H1 (cell line): ENCODE data around the gene IFT172. TPM values are rescaled to one million over a fixed set of nuclear protein-coding genes. Genes with fewer than 3 reads are reported as not detected.
"Not testable (repeated sequence)": the region's sequence is repeated elsewhere in the genome, so short reads cannot be mapped to it uniquely, and the experiment has no call there.

Experiments used
- CTCF ChIA-PET: fragments of 300-600 bp; sonication (Branson Sonifier 250); formaldehyde crosslinking; loops from one replicate; lab custom pipeline; 2021; ENCODE audit not compliant: partially characterized antibody; lab: Charles Lee
- POLR2A ChIA-PET: fragments of 300-600 bp; sonication (Branson Sonifier 250); formaldehyde crosslinking; loops from one replicate; lab custom pipeline; 2021; ENCODE audit warnings: inconsistent platforms; ENCODE audit not compliant: partially characterized antibody; lab: Charles Lee
- DNase-seq, 2 experiments: peaks; one replicate each; pipeline versions ENCODE4 v3.0.0 to v3.0.0-alpha.2; 2010 to 2022; ENCODE audit warnings: low spot score in 2 of 2, low read depth in 1 of 2, mixed read lengths in 1 of 2
- FAIRE-seq: peaks from 2 replicates; lab custom pipeline; 2011; peaks lifted over from hg19 to GRCh38; lab: Jason Lieb, UNC
- H2AFZ ChIP-seq: 2 replicates; pipeline ENCODE4 v1.8.1; 2012; ENCODE audit warnings: low read length, inconsistent platforms
- H2AK5ac ChIP-seq: 2 replicates; pipeline ENCODE4 v1.6.1; 2013; ENCODE audit warnings: low read depth, low read length
- H2BK120ac ChIP-seq: replicated peaks from 2 replicates; pipeline ENCODE3; 2013; ENCODE audit warnings: low read depth, low read length, inconsistent platforms
- H2BK12ac ChIP-seq: 2 replicates; pipeline ENCODE4 v1.6.1; 2013; ENCODE audit warnings: low read depth, low read length
- H2BK15ac ChIP-seq: 2 replicates; pipeline ENCODE4 v1.6.1; 2013; ENCODE audit warnings: low read length
- H2BK20ac ChIP-seq: 2 replicates; pipeline ENCODE4 v1.6.1; 2013; ENCODE audit warnings: low read length
- H2BK5ac ChIP-seq: 2 replicates; pipeline ENCODE4 v1.6.1; 2013; ENCODE audit warnings: low read depth, low read length
- H3K14ac ChIP-seq: 2 replicates; pipeline ENCODE4 v1.6.1; 2013; ENCODE audit warnings: inconsistent platforms; ENCODE audit not compliant: insufficient read length
- H3K18ac ChIP-seq: 2 replicates; pipeline ENCODE4 v1.6.1; 2013; ENCODE audit warnings: low read length; ENCODE audit errors: extremely low read depth
- H3K23ac ChIP-seq: 2 replicates; pipeline ENCODE4 v1.6.1; 2013; ENCODE audit warnings: inconsistent platforms; ENCODE audit not compliant: insufficient read length
- H3K23me2 ChIP-seq: 2 replicates; pipeline ENCODE4 v1.6.1; 2013; ENCODE audit warnings: low read depth, low read length
- H3K27ac ChIP-seq: 2 replicates; pipeline ENCODE4 v1.6.1; 2011; ENCODE audit warnings: low read depth, low read length, inconsistent platforms
- H3K27me3 ChIP-seq, 4 experiments: replicated peaks in 1 of 4; 1 replicate in 1 of 4; 2 replicates in 3 of 4; pipeline versions ENCODE4 v1.6.1 to v1.8.1; 2011 to 2013; ENCODE audit warnings: low read length in 3 of 4, mild to moderate bottlenecking in 3 of 4, inconsistent platforms in 2 of 4, mixed read lengths in 2 of 4, moderate library complexity in 1 of 4; ENCODE audit not compliant: control insufficient read depth in 3 of 4, insufficient read depth in 3 of 4; ENCODE audit errors: extremely low read depth in 1 of 4
- H3K36me3 ChIP-seq, 4 experiments: 2 replicates each; pipeline versions ENCODE4 v1.6.1 to v1.8.1; 2011 to 2013; ENCODE audit warnings: mild to moderate bottlenecking in 4 of 4, low read length in 3 of 4, moderate library complexity in 2 of 4, control low read depth in 1 of 4, inconsistent platforms in 1 of 4; ENCODE audit not compliant: insufficient read depth in 4 of 4, control insufficient read depth in 2 of 4
- H3K4ac ChIP-seq: replicated peaks from 2 replicates; pipeline ENCODE3; 2013; ENCODE audit warnings: low read length, low read depth, mixed read lengths, inconsistent platforms; ENCODE audit not compliant: insufficient read length
- H3K4me1 ChIP-seq, 4 experiments: replicated peaks in 1 of 4; 1 replicate in 1 of 4; 2 replicates in 3 of 4; pipeline versions ENCODE4 v1.6.1 to v1.8.1; 2011 to 2013; ENCODE audit warnings: low read length in 3 of 4, inconsistent platforms in 2 of 4, mixed read lengths in 1 of 4; ENCODE audit not compliant: insufficient read depth in 4 of 4, control insufficient read depth in 3 of 4
- H3K4me2 ChIP-seq, 2 experiments: 2 replicates each; pipeline versions ENCODE4 v1.6.1 to v1.8.1; 2011 to 2013; ENCODE audit warnings: low read depth in 2 of 2, low read length in 2 of 2, control low read depth in 1 of 2, inconsistent platforms in 1 of 2, mild to moderate bottlenecking in 1 of 2; ENCODE audit not compliant: insufficient read depth in 1 of 2
- H3K4me3 ChIP-seq, 4 experiments: fragments of 200-600, 300-600 bp in 1 of 4; sonication (generic), shearing (Covaris generic), sonication (Bioruptor Twin) in 1 of 4; 2 replicates each; pipeline versions ENCODE4 v1.5.1 to v1.8.1; 2011 to 2016; ENCODE audit warnings: low read length in 4 of 4, low read depth in 3 of 4, control low read depth in 2 of 4, inconsistent platforms in 2 of 4, mild to moderate bottlenecking in 2 of 4, mixed read lengths in 1 of 4, moderate library complexity in 1 of 4; ENCODE audit not compliant: insufficient read depth in 2 of 4; ENCODE audit errors: extremely low read depth in 1 of 4
- H3K56ac ChIP-seq: replicated peaks from 2 replicates; pipeline ENCODE3; 2013; ENCODE audit warnings: low read depth, mild to moderate bottlenecking, mixed read lengths, low read length, inconsistent platforms; ENCODE audit not compliant: insufficient read length
- H3K79me1 ChIP-seq: 2 replicates; pipeline ENCODE4 v1.6.1; 2013; ENCODE audit warnings: low read depth, low read length, control low read depth
- H3K79me2 ChIP-seq, 2 experiments: 2 replicates each; pipeline versions ENCODE4 v1.6.1 to v1.8.1; 2012 to 2013; ENCODE audit warnings: low read length in 2 of 2, mild to moderate bottlenecking in 2 of 2, inconsistent platforms in 1 of 2; ENCODE audit not compliant: insufficient read depth in 2 of 2, control insufficient read depth in 1 of 2
- H3K9ac ChIP-seq, 4 experiments: replicated peaks in 1 of 4; 1 replicate in 1 of 4; 2 replicates in 3 of 4; pipeline versions ENCODE4 v1.6.1 to v1.8.1; 2011 to 2013; ENCODE audit warnings: low read depth in 3 of 4, low read length in 3 of 4, control low read depth in 2 of 4, mild to moderate bottlenecking in 2 of 4, moderate library complexity in 2 of 4, inconsistent platforms in 1 of 4; ENCODE audit errors: extremely low read depth in 1 of 4
- H3K9me3 ChIP-seq, 2 experiments: 2 replicates each; pipeline versions ENCODE4 v1.6.1 to v1.8.1; 2012 to 2013; ENCODE audit warnings: mild to moderate bottlenecking in 2 of 2, moderate library complexity in 2 of 2, control low read depth in 1 of 2, inconsistent platforms in 1 of 2, low read depth in 1 of 2, low read length in 1 of 2, mixed read lengths in 1 of 2; ENCODE audit not compliant: insufficient read depth in 2 of 2
- H4K20me1 ChIP-seq, 2 experiments: replicated peaks in 1 of 2; 2 replicates each; pipeline versions ENCODE3 to v1.8.1; 2011 to 2013; ENCODE audit warnings: inconsistent platforms in 2 of 2, low read length in 2 of 2, mild to moderate bottlenecking in 1 of 2; ENCODE audit not compliant: insufficient read depth in 2 of 2, control insufficient read depth in 1 of 2
- H4K5ac ChIP-seq: 2 replicates; pipeline ENCODE4 v1.6.1; 2013; ENCODE audit warnings: low read length, low read depth, mixed read lengths, inconsistent platforms; ENCODE audit not compliant: insufficient read length
- H4K8ac ChIP-seq: 2 replicates; pipeline ENCODE4 v1.8.0; 2013; ENCODE audit warnings: mild to moderate bottlenecking, moderate library complexity, low read length, inconsistent platforms; ENCODE audit not compliant: insufficient read depth; ENCODE audit errors: extremely low read depth
- H4K91ac ChIP-seq: replicated peaks from 2 replicates; pipeline ENCODE3; 2013; ENCODE audit warnings: low read length, mixed read lengths, inconsistent platforms; ENCODE audit not compliant: insufficient read length
- WGBS, 2 experiments: shearing (Covaris generic) in 1 of 2; methylation state at CpG; one replicate each; pipeline versions ENCODE4 v1.1.6 to v1.1.7; 2013 to 2015; ENCODE audit warnings: low lambda C conversion rate in 2 of 2, mixed read lengths in 2 of 2, inconsistent platforms in 1 of 2, low coverage in 1 of 2, missing lambda C conversion rate in 1 of 2; ENCODE audit not compliant: insufficient replicate concordance in 2 of 2, insufficient coverage in 1 of 2, insufficient read length in 1 of 2; ENCODE audit errors: extremely low coverage in 1 of 2, missing lambda C conversion rate in 1 of 2; 5-methylcytosine and 5-hydroxymethylcytosine counted together
- polyA plus RNA-seq, 7 experiments: library from polyadenylated mRNA; depleted of rRNA in 3 of 7; stranded (reverse) in 5 of 7; unstranded in 2 of 7; fragments of >200 nt in 5 of 7; fragments of 200-250 nt in 2 of 7; gene quantifications; 1 replicate in 5 of 7; 2 replicates in 1 of 7; 4 replicates in 1 of 7; pipeline versions ENCODE4 v1.2.1 to v1.2.3, GENCODE V29; 2011 to 2013; ENCODE audit warnings: missing spikeins in 2 of 7, mixed read lengths in 2 of 7
- total RNA-seq: library from RNA; stranded (reverse); fragmentation: NEBNext Ultra II Directional; extraction: Animal tissue kit (Norgen Biotek cat#: 25700); gene quantifications from 2 replicates; pipeline ENCODE4 v1.2.1, GENCODE V29; 2021

The IFT172 gene
- total and polyA plus RNA-seq, 2 of the 8 experiments (the other 6 are each of a cell fraction or from before 2014, with no cell fraction given) = 13.5 to 14.0 TPM

DNA sequence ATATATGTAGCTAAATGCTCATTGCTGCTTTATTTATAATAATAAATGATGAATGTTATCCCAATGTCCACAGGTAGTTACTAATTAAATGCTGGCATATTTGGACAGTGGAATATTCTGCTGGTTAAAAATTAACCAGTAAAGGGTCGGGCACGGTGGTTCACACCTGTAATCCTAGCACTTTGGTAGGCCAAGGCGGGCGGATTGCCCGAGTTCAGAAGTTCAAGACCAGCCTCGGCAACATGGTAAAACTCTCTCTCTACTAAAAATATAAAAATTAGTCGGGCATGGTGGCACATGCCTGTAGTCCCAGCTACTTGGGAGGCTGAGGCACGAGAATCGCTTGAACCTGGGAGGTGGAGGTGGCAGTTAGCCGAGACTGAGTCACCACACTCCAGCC is 64.5 kb downstream of the IFT172 start:
- not testable (repeated sequence) for H3K36me3 ChIP-seq, FAIRE-seq
- CTCF ChIA-PET = interaction anchor here (0.7 to 1.9 kb wide), 3 partner anchors 15 to 286 kb away, joined by 3 to 4 read pairs (median 3); partner anchors contain the start of gene PRR30

More for the DNA sequence above, 64.5 kb downstream of the IFT172 start:
- POLR2A ChIA-PET = interaction anchor here (0.6 kb wide), 1 partner anchor 13 kb away, joined by 3 read pairs; no protein-coding TSS in a partner anchor
- H2BK120ac ChIP-seq, H3K4me1 ChIP-seq, H4K8ac ChIP-seq, DNase-seq, H2BK5ac ChIP-seq, H3K9me3 ChIP-seq, H3K79me2 ChIP-seq, H3K79me1 ChIP-seq, H2BK20ac ChIP-seq, H4K91ac ChIP-seq, H3K23ac ChIP-seq, H3K27me3 ChIP-seq, H3K56ac ChIP-seq, H3K9ac ChIP-seq, H3K4me2 ChIP-seq, H4K20me1 ChIP-seq, H3K23me2 ChIP-seq, H3K4ac ChIP-seq, H3K4me3 ChIP-seq, H3K27ac ChIP-seq, H3K18ac ChIP-seq, H2BK12ac ChIP-seq, H4K5ac ChIP-seq, H2AK5ac ChIP-seq, H3K14ac ChIP-seq, H2BK15ac ChIP-seq, H2AFZ ChIP-seq: not testable (repeated sequence)
- 95% methylated on average over 10 of the region's 10 CpGs; no CpG with 5 or more reads in 1 of the 2 experiments for WGBS, 2 experiments
